ENCODE measurements around the gene HECTD2. TPM values are rescaled to one million over a fixed set of nuclear protein-coding genes. Genes with fewer than 3 reads are reported as not detected.

The HECTD2 gene
- total and polyA plus RNA-seq, 7 donors, result 1.7 to 15.0 (median 6.8) TPM

DNA sequence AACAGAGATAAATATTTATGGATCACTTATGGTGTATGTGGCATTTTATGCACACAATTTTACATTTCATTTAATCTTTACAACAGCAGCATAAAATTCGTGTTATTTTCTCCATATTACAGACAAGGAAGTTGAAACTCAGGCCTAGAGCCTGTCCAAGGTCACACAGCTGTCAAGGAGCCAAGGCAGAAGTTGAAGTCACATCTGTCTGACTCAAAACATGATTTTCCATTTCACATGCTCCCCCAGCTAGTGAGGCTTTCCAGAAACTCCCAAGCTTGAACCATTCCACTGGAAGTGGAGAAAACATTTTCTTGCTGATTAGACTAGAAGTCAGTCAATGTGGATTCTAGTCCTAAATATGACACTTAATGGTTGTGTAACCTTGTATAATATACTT, 110.5 kb downstream of the HECTD2 start:
- H3K27me3 ChIP-seq (ENCODE audit: insufficient read depth in 3 of 3, low read length in 2 of 3), result no peaks in the 10 kb centered on the region
- H3K9me3 ChIP-seq, result no peaks in the 10 kb centered on the region
- DNase-seq (peak in 1 of 2 donors; percentile 31), ATAC-seq (no peak)
- H3K4me3 ChIP-seq, result no peak overlapping the region
- TF ChIP-seq, protein P1, sequence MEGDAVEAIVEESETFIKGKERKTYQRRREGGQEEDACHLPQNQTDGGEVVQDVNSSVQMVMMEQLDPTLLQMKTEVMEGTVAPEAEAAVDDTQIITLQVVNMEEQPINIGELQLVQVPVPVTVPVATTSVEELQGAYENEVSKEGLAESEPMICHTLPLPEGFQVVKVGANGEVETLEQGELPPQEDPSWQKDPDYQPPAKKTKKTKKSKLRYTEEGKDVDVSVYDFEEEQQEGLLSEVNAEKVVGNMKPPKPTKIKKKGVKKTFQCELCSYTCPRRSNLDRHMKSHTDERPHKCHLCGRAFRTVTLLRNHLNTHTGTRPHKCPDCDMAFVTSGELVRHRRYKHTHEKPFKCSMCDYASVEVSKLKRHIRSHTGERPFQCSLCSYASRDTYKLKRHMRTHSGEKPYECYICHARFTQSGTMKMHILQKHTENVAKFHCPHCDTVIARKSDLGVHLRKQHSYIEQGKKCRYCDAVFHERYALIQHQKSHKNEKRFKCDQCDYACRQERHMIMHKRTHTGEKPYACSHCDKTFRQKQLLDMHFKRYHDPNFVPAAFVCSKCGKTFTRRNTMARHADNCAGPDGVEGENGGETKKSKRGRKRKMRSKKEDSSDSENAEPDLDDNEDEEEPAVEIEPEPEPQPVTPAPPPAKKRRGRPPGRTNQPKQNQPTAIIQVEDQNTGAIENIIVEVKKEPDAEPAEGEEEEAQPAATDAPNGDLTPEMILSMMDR (IDR thresholded peaks at IDR 0.05), result no peak
- no peaks in the 10 kb centered on the region for H3K36me3 ChIP-seq (ENCODE audit: insufficient read depth in 1 of 2, low read depth in 1 of 2)
- intact Hi-C loops (cut with DNase I), result no loop called here
- WGBS, 3 donors, result 14 to 39% (median 27%) methylated on average over 1 of the region's 1 CpG
- H3K4me1 ChIP-seq, result peaks cover 9% of the 10 kb centered on the region
- peak overlapping the region; percentile 9 for H3K27ac ChIP-seq

DNA sequence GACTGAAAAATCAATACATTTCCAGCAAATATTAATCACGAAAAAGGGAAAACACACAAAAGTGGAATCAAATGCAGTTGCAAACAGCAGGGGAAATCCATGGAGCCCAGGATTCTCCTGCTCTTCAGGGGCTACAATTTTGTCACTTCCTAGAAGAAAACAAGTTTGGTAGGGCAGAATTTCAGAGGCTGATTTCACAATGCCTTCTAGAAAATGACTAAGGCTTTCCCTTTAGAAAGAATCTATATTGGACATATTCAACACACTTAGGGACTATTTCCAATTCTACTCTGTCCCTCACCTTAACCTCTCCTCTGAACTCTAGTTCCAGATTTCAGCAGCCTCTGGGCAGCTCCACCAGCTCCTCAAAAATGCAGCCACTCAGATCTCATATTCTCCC, 111.3 kb downstream of the HECTD2 start:
- intact Hi-C loops (cut with DNase I), result no loop called here
- 89 to 96% (median 93%) methylated on average over 1 of the region's 1 CpG for WGBS, 3 donors
- Histone ChIP-seq H3K9me3 (no peaks in the 10 kb centered on the region), H3K27ac (no peak overlapping the region), H3K36me3 (ENCODE audit: insufficient read depth in 1 of 2, low read depth in 1 of 2) (no peaks in the 10 kb centered on the region), H3K27me3 (ENCODE audit: insufficient read depth in 3 of 3, low read length in 2 of 3) (no peaks in the 10 kb centered on the region), H3K4me3 (no peak overlapping the region), H3K4me1 (peaks cover 9% of the 10 kb centered on the region)
- TF ChIP-seq, protein P1 (IDR thresholded peaks at IDR 0.05), result no peak
- ATAC-seq (no peak), DNase-seq (no peak)

DNA sequence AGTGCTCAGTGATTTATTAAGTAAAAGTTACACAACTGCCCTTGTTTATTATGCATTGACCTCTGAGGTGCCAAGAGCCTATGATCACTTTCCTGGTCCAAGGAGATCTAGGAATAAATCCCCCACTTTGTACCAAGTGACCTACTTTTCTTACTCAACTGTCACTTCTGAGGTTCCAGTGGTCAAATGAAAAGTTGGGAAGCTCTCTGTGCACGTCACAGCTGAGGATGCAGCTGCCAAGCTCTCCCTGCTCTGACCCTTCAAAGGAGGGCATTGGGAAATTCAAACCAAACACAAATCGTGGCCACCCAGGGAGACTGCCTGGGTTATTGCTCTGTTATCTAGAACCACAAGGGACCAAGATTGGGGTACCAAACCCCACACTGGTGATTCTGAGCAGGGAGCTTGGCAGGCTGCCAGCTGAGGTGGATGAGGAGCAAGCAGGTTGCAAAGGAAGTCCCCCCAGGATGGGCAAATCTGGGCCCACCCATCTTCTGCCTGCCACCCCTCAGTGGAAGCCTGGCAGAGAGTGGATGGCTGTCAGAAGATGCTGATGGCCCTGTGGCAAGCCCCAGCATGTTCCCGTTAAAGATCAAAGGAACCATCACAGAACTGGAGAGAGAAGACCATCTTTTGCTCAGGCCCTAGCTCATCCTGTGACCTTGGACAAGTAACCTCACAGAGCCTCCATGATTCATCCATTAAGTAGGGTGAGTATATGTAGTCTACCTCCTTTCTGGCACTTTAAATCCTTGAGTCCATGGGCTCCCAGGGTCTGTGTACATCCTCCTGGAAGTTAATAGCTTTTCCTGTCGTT, 116.0 kb downstream of the HECTD2 start:
- peak in 1 of 4 donors; percentile 36 for ATAC-seq
- H3K27me3 ChIP-seq (ENCODE audit: insufficient read depth in 3 of 3, low read length in 2 of 3), result no peaks in the 10 kb centered on the region

DNA sequence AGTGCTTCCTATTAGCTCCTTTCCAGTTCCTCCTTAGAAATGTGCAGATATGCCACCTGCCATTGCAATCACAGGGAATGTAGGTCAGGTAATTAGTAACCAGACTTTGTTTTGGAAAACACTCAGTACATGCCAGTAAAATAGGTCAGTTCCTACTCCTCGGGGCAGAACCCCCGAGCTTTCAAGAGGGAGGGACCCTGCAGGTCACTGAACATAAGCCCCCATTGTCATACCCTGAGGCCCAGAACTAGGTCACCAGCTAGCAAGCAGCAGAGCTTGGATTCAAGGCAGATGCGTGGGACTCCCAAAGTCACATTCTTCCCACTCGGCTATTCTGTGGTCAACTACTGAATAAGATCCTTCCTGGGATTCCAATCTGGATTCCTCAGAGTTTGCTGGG, 117.9 kb downstream of the HECTD2 start:
- H3K27ac ChIP-seq, result peak overlapping the region; percentile 67
- H3K9me3 ChIP-seq, result no peaks in the 10 kb centered on the region
- H3K4me3 ChIP-seq, result no peak overlapping the region
- no peaks in the 10 kb centered on the region for H3K27me3 ChIP-seq (ENCODE audit: insufficient read depth in 3 of 3, low read length in 2 of 3)
- H3K4me1 ChIP-seq, result peaks cover 8% of the 10 kb centered on the region
- TF ChIP-seq, protein P1 (IDR thresholded peaks at IDR 0.05), result no peak
- no peaks in the 10 kb centered on the region for H3K36me3 ChIP-seq (ENCODE audit: insufficient read depth in 1 of 2, low read depth in 1 of 2)
- peak in 2 of 4 donors; percentile 23 to 35 for ATAC-seq
- no peak for DNase-seq
- intact Hi-C loops (cut with DNase I), result no loop called here
- 39 to 51% (median 48%) methylated on average over 4 of the region's 4 CpGs for WGBS, 3 donors

More for the DNA sequence above, 116.0 kb downstream of the HECTD2 start:
- Histone ChIP-seq H3K4me3 (no peak overlapping the region), H3K27ac (no peak overlapping the region), H3K4me1 (peaks cover 11% of the 10 kb centered on the region), H3K9me3 (no peaks in the 10 kb centered on the region), H3K36me3 (ENCODE audit: insufficient read depth in 1 of 2, low read depth in 1 of 2) (no peaks in the 10 kb centered on the region)
- WGBS, 3 donors, result 49 to 61% (median 54%) methylated on average over 4 of the region's 4 CpGs
- DNase-seq, result no peak
- TF ChIP-seq, protein P1 (IDR thresholded peaks at IDR 0.05), result no peak
- intact Hi-C loops (cut with DNase I), result no loop called here
